ENCODE data around the gene CUL9. TPM values are rescaled to one million over a fixed set of nuclear protein-coding genes. Genes with fewer than 3 reads are reported as not detected.

Gene CUL9
- total RNA-seq, 1 donor from 2014 or later: 37.5 TPM

GRCh38 chr6:43170931-43171706 lies 10.9 kb upstream of the CUL9 start, which contains the start of gene SRF:
SRF (plus strand) TSS chr6:43171269; CDS start chr6:43171657, 388 bp downstream.
- TF ChIP-seq CTCF (conservative IDR thresholded peaks at IDR 0.05): peak; percentile 82
- peak; percentile 100 for DNase-seq (ENCODE audit: low read depth, low spot score)
- H3K4me1 Mint-ChIP-seq: peaks cover 39% of the 10 kb centered on the region
- peak within 1 kb of the TSS; percentile 95 for H3K27ac Mint-ChIP-seq (ENCODE audit: unreplicated experiment)
- no peaks in the 10 kb centered on the region for H3K9me3 Mint-ChIP-seq
- peak within 1 kb of the TSS; percentile 90 for H3K4me3 Mint-ChIP-seq
- H3K36me3 Mint-ChIP-seq (ENCODE audit: low read depth): no peaks in the 10 kb centered on the region
- H3K27me3 Mint-ChIP-seq (ENCODE audit: low read depth): no peaks in the 10 kb centered on the region

GRCh38 chr6:43171707-43172103 lies 10.3 kb upstream of the CUL9 start:
- Mint-ChIP-seq H3K27me3 (ENCODE audit: low read depth) (no peaks in the 10 kb centered on the region), H3K4me3 (peak overlapping the region; percentile 89), H3K36me3 (ENCODE audit: low read depth) (no peaks in the 10 kb centered on the region), H3K27ac (ENCODE audit: unreplicated experiment) (peak overlapping the region; percentile 95), H3K9me3 (no peaks in the 10 kb centered on the region), H3K4me1 (peaks cover 39% of the 10 kb centered on the region)
- DNase-seq (ENCODE audit: low read depth, low spot score): peak; percentile 36
- no peak for TF ChIP-seq CTCF (conservative IDR thresholded peaks at IDR 0.05)

- DNase-seq (ENCODE audit: low read depth, low spot score): peak; percentile 33
- Mint-ChIP-seq H3K4me1 (peaks cover 39% of the 10 kb centered on the region), H3K27ac (ENCODE audit: unreplicated experiment) (peak overlapping the region; percentile 95), H3K27me3 (ENCODE audit: low read depth) (no peaks in the 10 kb centered on the region), H3K36me3 (ENCODE audit: low read depth) (no peaks in the 10 kb centered on the region), H3K9me3 (no peaks in the 10 kb centered on the region), H3K4me3 (peak overlapping the region; percentile 89)
- TF ChIP-seq CTCF (conservative IDR thresholded peaks at IDR 0.05): no peak
These were observed 9.6 kb upstream of the CUL9 start for GRCh38 chr6:43172104-43173007.

- no peaks in the 10 kb centered on the region for H3K27me3 Mint-ChIP-seq (ENCODE audit: low read depth)
- DNase-seq (ENCODE audit: low read depth, low spot score): no peak
- peaks cover 5% of the 10 kb centered on the region for H3K36me3 Mint-ChIP-seq (ENCODE audit: low read depth)
- peak overlapping the region; percentile 89 for H3K4me3 Mint-ChIP-seq
- TF ChIP-seq CTCF (conservative IDR thresholded peaks at IDR 0.05): no peak
- H3K4me1 Mint-ChIP-seq: peaks cover 39% of the 10 kb centered on the region
- H3K27ac Mint-ChIP-seq (ENCODE audit: unreplicated experiment): peak overlapping the region; percentile 88
- no peaks in the 10 kb centered on the region for H3K9me3 Mint-ChIP-seq
These were observed 8.3 kb upstream of the CUL9 start for GRCh38 chr6:43173591-43174262.

Data from neural crest cell (in vitro differentiated cells).